HL-60 (cell line): ENCODE measurements around the gene SLC10A3.

Source experiments
- DNase-seq, 2 experiments: peaks; one replicate each; pipeline ENCODE4 v3.0.0-alpha.2; 2010 to 2020; ENCODE audit warnings: low read depth in 1 of 2, low spot score in 1 of 2
- H3K27ac ChIP-seq: fragments of 250-450 bp; sonication (Bioruptor Pico); replicated peaks from 2 replicates; pipeline ENCODE4 v1.5.1; 2020; ENCODE audit warnings: mild to moderate bottlenecking, moderate library complexity
- H3K27me3 ChIP-seq: fragments of 250-450 bp; sonication (Bioruptor Pico); 2 replicates; pipeline ENCODE4 v1.5.1; 2021; ENCODE audit warnings: mild to moderate bottlenecking, moderate library complexity; ENCODE audit not compliant: insufficient read depth, poor library complexity, severe bottlenecking
- H3K4me3 ChIP-seq: replicated peaks from 2 replicates; pipeline ENCODE4 v1.5.1; 2011; ENCODE audit warnings: mild to moderate bottlenecking, control low read depth, low read length; ENCODE audit not compliant: insufficient read depth
- CTCF ChIP-seq: IDR thresholded peaks from one replicate; pipeline ENCODE4 v1.5.1; 2011; ENCODE audit warnings: low read length, control low read depth, inconsistent platforms; ENCODE audit not compliant: insufficient read depth
- GABPA ChIP-seq: IDR thresholded peaks from 2 replicates; pipeline ENCODE4 v1.6.1; 2012; ENCODE audit warnings: low read depth
- POLR2AphosphoS5 ChIP-seq: IDR thresholded peaks from 2 replicates; pipeline ENCODE4 v1.6.1; 2012; ENCODE audit warnings: low read depth
- SPI1 ChIP-seq: IDR thresholded peaks from 2 replicates; pipeline ENCODE4 v1.6.1; 2012; ENCODE audit warnings: low read depth, mild to moderate bottlenecking, borderline replicate concordance
- TF ChIP-seq, protein P1 (sequence below): IDR thresholded peaks from 2 replicates; pipeline ENCODE4 v1.6.1; 2012; ENCODE audit warnings: low read depth; ENCODE audit not compliant: insufficient replicate concordance

The SLC10A3 gene

DNA sequence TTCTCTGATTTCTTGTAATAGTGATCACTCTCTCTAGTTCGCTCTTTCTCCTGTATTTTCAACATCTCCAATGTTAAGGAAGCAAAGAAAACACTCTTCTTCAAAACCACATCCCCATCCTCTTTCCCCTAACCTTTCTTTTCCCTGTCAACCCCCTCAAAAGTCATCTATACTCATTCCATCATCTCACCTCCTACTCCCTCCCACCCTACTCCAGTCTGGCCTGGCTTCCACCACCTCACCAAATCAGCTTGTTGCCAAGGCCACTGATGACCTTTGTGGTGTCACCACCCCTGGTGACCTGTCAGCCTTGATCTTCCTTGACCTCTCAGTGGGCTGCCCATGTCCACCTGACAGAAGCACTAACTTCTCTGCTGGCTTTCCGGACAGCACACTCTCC lies 23.3 kb upstream of the SLC10A3 start:
- TF ChIP-seq SPI1 (no peak), POLR2AphosphoS5 (no peak), CTCF (no peak)
- TF ChIP-seq, protein P1, sequence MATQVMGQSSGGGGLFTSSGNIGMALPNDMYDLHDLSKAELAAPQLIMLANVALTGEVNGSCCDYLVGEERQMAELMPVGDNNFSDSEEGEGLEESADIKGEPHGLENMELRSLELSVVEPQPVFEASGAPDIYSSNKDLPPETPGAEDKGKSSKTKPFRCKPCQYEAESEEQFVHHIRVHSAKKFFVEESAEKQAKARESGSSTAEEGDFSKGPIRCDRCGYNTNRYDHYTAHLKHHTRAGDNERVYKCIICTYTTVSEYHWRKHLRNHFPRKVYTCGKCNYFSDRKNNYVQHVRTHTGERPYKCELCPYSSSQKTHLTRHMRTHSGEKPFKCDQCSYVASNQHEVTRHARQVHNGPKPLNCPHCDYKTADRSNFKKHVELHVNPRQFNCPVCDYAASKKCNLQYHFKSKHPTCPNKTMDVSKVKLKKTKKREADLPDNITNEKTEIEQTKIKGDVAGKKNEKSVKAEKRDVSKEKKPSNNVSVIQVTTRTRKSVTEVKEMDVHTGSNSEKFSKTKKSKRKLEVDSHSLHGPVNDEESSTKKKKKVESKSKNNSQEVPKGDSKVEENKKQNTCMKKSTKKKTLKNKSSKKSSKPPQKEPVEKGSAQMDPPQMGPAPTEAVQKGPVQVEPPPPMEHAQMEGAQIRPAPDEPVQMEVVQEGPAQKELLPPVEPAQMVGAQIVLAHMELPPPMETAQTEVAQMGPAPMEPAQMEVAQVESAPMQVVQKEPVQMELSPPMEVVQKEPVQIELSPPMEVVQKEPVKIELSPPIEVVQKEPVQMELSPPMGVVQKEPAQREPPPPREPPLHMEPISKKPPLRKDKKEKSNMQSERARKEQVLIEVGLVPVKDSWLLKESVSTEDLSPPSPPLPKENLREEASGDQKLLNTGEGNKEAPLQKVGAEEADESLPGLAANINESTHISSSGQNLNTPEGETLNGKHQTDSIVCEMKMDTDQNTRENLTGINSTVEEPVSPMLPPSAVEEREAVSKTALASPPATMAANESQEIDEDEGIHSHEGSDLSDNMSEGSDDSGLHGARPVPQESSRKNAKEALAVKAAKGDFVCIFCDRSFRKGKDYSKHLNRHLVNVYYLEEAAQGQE = no peak
- H3K27ac ChIP-seq = no peak overlapping the region
- H3K4me3 ChIP-seq = no peak overlapping the region
- no peaks in the 10 kb centered on the region for H3K27me3 ChIP-seq
- no peak for DNase-seq

GRCh38 chrX:154512879-154513553 lies 22.6 kb upstream of the SLC10A3 start:
- no peak overlapping the region for H3K27ac ChIP-seq
- no peak overlapping the region for H3K4me3 ChIP-seq
- no peak for TF ChIP-seq POLR2AphosphoS5
- no peak for TF ChIP-seq GABPA
- no peak for DNase-seq
- no peaks in the 10 kb centered on the region for H3K27me3 ChIP-seq

GRCh38 chrX:154511761-154512160 lies 21.3 kb upstream of the SLC10A3 start:
- no peak for TF ChIP-seq SPI1
- TF ChIP-seq, protein P1 = no peak
- no peak for TF ChIP-seq CTCF
- TF ChIP-seq POLR2AphosphoS5 = no peak
- TF ChIP-seq GABPA = no peak
- Histone ChIP-seq H3K27ac (no peak overlapping the region), H3K4me3 (no peak overlapping the region), H3K27me3 (no peaks in the 10 kb centered on the region)
- DNase-seq = no peak

DNA sequence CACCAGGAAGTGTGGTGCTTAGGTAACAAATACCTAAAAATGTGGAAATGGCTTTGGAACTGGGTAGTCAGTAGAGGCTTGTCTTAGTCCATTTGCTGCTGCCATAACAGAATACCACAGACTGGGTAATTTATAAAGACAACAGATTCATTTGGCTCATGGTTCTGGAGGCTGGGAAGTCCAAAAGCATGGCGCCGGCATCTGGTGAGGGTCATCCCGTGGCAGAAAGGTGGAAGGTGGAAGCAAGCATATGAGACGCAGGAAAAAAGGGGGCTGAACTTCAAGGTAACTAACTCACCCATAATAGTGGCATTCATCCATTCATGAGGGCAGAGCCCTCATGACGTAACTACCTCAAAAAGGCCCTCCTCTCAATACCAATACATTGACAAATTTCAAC lies 19.0 kb upstream of the SLC10A3 start:
- TF ChIP-seq GABPA = no peak
- no peak for TF ChIP-seq SPI1
- TF ChIP-seq, protein P1 = no peak
- TF ChIP-seq POLR2AphosphoS5 = no peak
- no peak for TF ChIP-seq CTCF

More for the DNA sequence above, 19.0 kb upstream of the SLC10A3 start:
- Histone ChIP-seq H3K4me3 (no peak overlapping the region), H3K27me3 (no peaks in the 10 kb centered on the region), H3K27ac (no peak overlapping the region)
- no peak for DNase-seq
